K562 (cell line): ENCODE measurements around the gene GIT2. TPM values are rescaled to one million over a fixed set of nuclear protein-coding genes. Genes with fewer than 3 reads are reported as not detected.
A peak's percentile ranks its signal among the peaks of the same experiment; 100 is the strongest.

Experiments used
- ETV5 ChIP-seq: sonication (generic); formaldehyde crosslinking; IDR thresholded peaks from 2 replicates; pipeline ENCODE4 v1.4.0; 2020; ENCODE audit warnings: low read depth, mild to moderate bottlenecking, missing genetic modification reagents
- FOXK2 ChIP-seq, 2 experiments: fragments of 450-650 bp; IDR thresholded peaks in 1 of 2; conservative IDR thresholded peaks in 1 of 2; 2 replicates each; pipeline ENCODE4 v1.6.1; 2016; ENCODE audit warnings: low read depth in 2 of 2, mild to moderate bottlenecking in 1 of 2
- ZBTB40 ChIP-seq, 2 experiments: fragments of 450-650 bp in 1 of 2; sonication (generic) in 1 of 2; formaldehyde crosslinking in 1 of 2; IDR thresholded peaks; 2 replicates each; pipeline versions ENCODE4 v1.7.1 to v1.9.0; 2016 to 2022; ENCODE audit warnings: inconsistent platforms in 1 of 2, mild to moderate bottlenecking in 1 of 2, missing genetic modification reagents in 1 of 2
- polyA plus RNA-seq, 8 experiments: library from polyadenylated mRNA; depleted of rRNA in 4 of 8; stranded (reverse) in 5 of 8; unstranded in 3 of 8; fragments of >200 nt; fragmentation: Nextera tagmentation in 2 of 8; fragmentation: Illumina TruSeq in 1 of 8; extraction: Ambion mirVana in 2 of 8; extraction: Trizol in 1 of 8; gene quantifications; 2 replicates each; pipeline versions ENCODE4 v1.2.1 to v1.2.3, GENCODE V29; 2011 to 2014; ENCODE audit warnings: inconsistent platforms in 1 of 8, missing spikeins in 1 of 8
- total RNA-seq, 7 experiments: library from RNA; depleted of rRNA in 6 of 7; stranded (reverse); fragments of >200 nt in 6 of 7; fragmentation: Illumina TruSeq in 2 of 7; extraction: Trizol in 2 of 7; gene quantifications; 2 replicates each; pipeline versions ENCODE4 v1.2.1 to v1.2.3, GENCODE V29; 2011 to 2021; ENCODE audit warnings: low replicate concordance in 1 of 7

Gene GIT2
- total and polyA plus RNA-seq, 9 of the 15 experiments (the other 6 are each of a cell fraction or from before 2014, with no cell fraction given): 4.0 to 30.4 (median 23.5) TPM

GRCh38 chr12:109994401-109995175 is 1.6 kb downstream of the GIT2 start (continued):
- 0 out of 2 replicates have a peak, but pooled peaks have one; percentile 31 for TF ChIP-seq ZBTB40 (IDR thresholded peaks at IDR 0.05)
- no peak for TF ChIP-seq ZBTB40 (CRISPR knock-in tag; IDR thresholded peaks at IDR 0.05)
- 0 out of 2 replicates have a peak, but pooled peaks have one; percentile 27 for TF ChIP-seq ETV5 (CRISPR knock-in tag)
- TF ChIP-seq FOXK2 (conservative IDR thresholded peaks at IDR 0.05 in 1 of 2, IDR thresholded peaks at IDR 0.05 in 1 of 2; ENCODE audit: low read depth in 2 of 2): 0 out of 4 replicates have a peak, but pooled peaks of 1 of the 2 experiments have one; percentile 31
- TF ChIP-seq, all 486 proteins: peak for 12
